22Rv1 (cell line): ENCODE measurements around the gene ZFPL1.

Source experiments
- CTCF ChIP-seq: fragments of 450-650 bp; IDR thresholded peaks from 2 replicates; pipeline ENCODE4 v1.5.1; 2017; ENCODE audit warnings: mild to moderate bottlenecking
- ZFX ChIP-seq: fragments of 450-650 bp; IDR thresholded peaks from 2 replicates; pipeline ENCODE4 v1.6.1; 2017; ENCODE audit warnings: antibody characterized with exemption, borderline replicate concordance

- no peak for TF ChIP-seq CTCF
- TF ChIP-seq ZFX, result no peak
Measured at GRCh38 chr11:65063532-65063931, 20.5 kb upstream of the ZFPL1 start.
